ENCODE measurements around the gene MDP1. TPM values are rescaled to one million over a fixed set of nuclear protein-coding genes. Genes with fewer than 3 reads are reported as not detected.
A peak's percentile ranks its signal among the peaks of the same experiment; 100 is the strongest.

Gene MDP1
- polyA plus RNA-seq, 1 of the 3 experiments (the other 2 are of a cell fraction): 36.7 TPM

DNA sequence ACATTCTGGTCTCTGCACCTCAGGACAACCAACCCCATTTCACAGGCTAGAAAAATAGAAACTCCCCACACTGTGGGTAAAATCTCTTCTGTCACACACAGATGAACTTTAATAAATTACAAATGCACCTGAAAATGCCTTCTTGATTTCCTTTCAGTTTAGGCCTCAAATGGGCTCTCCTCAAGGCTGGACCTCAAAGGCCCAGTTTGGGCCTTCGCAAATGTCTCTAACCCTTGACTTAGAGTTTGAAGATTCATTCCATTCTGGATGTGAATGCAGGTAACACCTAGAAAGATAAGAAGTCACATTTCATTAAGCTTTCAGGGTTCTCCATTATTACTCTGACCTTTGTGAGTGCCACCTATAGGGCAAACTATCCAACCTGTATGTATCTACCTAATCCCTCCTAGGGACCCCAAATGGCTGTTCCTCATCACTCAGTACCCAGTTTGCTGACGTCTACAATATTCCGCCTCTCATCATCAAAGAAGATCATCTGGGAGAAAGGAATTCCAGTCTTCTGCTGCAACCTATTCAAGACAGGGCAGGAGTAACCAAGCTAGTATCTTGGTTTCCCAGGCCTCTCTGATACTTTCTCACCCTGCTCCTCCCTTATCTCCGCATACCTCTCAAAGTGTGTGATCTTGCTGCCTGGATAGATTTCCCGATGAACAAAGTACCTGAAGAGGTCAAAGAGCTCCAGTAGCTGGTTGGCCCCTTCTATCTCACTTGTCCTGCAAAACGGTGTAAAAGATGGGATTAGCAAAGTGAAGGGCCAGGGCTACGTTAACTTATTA is 1.8 kb downstream of the MDP1 start:
- Histone ChIP-seq H3K9me3 (no peaks in the 10 kb centered on the region), H3K4me2 (peak overlapping the region; percentile 78), H3K9ac (peak overlapping the region; percentile 98; the same call in 1 of the 2 replicates)

DNA sequence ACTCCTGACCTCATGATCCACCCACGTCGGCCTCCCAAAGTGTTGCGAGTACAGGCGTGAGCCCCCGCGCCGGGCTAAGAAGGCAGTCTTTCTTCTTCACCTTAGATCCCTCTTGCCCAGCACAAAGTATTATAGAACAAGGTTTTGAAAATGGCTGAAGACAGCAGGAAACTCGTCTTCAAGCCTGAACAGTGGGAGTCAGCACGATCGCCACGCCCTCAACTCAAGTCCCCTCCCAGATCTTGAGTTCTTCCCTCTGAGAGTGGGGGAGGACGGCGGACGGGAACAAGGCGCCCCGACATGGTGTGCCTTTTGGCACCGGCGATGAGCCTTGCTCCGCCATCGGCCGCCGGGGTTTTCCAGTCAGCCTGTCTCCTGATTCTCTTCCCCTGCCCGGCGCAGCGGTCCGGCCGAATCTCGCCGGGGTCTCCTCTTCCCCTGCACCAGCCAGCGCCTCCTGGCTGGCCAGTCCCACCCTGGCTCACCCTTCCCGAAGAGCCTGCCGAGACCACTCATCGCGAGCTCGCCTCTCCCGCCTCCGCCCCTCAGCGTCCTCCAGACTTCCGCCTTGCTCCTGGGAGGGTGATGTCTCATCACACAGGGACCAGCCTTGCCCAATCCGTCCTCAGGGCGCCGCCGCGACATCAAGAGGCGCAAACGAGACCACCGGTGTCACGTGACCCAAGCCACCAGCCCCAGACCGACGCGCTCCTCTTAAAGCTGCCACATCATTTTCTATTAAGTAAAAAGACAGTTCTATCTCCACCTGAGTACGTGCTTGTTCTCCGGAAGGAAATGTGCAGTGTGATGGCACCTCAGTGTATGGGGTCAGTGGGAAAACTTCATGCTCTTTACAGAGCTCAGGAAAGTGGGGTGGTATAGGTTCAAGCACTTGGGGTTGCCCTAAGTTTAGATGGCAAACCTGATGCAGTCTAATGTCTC is 2.7 kb downstream of the MDP1 start, which contains the start of gene CHMP4A:
Gene CHMP4A, minus strand, starts transcription at position 565 of the 942 bp plus-strand sequence. Its CDS starts 49 bp downstream, at position 516.
- Histone ChIP-seq H3K36me3 (replicated peaks in 1 of 2; ENCODE audit: control insufficient read depth in 1 of 2, insufficient read depth in 2 of 2, low read length in 1 of 2) (peaks cover 24 to 48% of the 10 kb centered on the region in 2 experiments), H4K20me1 (ENCODE audit: insufficient read depth) (no peaks in the 10 kb centered on the region), H3K27me3 (ENCODE audit: insufficient read depth) (no peaks in the 10 kb centered on the region), H3K4me2 (peak within 1 kb of the TSS; percentile 78), H2AFZ (ENCODE audit: low read depth) (peak within 1 kb of the TSS; percentile 79), H3K27ac (ENCODE audit: low read depth in 2 of 2, low read length in 1 of 2) (peak within 1 kb of the TSS; percentile 93 to 96), H3K9me3 (no peaks in the 10 kb centered on the region), H3K9ac (peak within 1 kb of the TSS; percentile 98), H3K4me3 (ENCODE audit: low read depth in 2 of 2, low read length in 1 of 2) (peak within 1 kb of the TSS; percentile 73 to 80), H3K79me2 (ENCODE audit: insufficient read depth) (peaks cover 39% of the 10 kb centered on the region), H3F3A (replicated peaks; ENCODE audit: insufficient read depth) (peaks cover 26% of the 10 kb centered on the region), H3K9me2 (no peaks in the 10 kb centered on the region), H3K4me1 (ENCODE audit: control insufficient read depth in 1 of 2, insufficient read depth in 2 of 2, low read depth in 1 of 2, low read length in 1 of 2) (peaks cover 9 to 17% of the 10 kb centered on the region in 2 experiments; a peak in 3 of 4 replicates)
- peak; percentile 94 for DNase-seq
- CTCF ChIA-PET: interaction anchor here (0.8 to 3.8 kb wide), 9 partner anchors 18 to 223 kb away, joined by 3 to 20 read pairs (median 4); partner anchors contain the start of genes CIDEB, TINF2 and TM9SF1
- under 1% methylated on average over 37 of the region's 53 CpGs for WGBS (ENCODE audit: low lambda C conversion rate)
- POLR2A ChIA-PET: interaction anchor here (0.8 to 2.0 kb wide), 8 partner anchors 10 to 67 kb away, joined by 3 to 15 read pairs (median 5); partner anchors contain the start of genes IPO4, PSME2, RABGGTA and RNF31
- TF ChIP-seq SIN3A (IDR thresholded peaks at IDR 0.05; ENCODE audit: borderline replicate concordance, low read depth, low read length) (no peak), TCF12 (IDR thresholded peaks at IDR 0.05) (peak; percentile 41; the same call in 1 of the 2 replicates), GATA2 (CRISPR knock-in tag; IDR thresholded peaks at IDR 0.05) (no peak), FOXJ3 (CRISPR knock-in tag; IDR thresholded peaks at IDR 0.05) (no peak), POLR2AphosphoS5 (IDR thresholded peaks at IDR 0.05; ENCODE audit: low read depth, low read length) (peak; percentile 95), FOSL2 (IDR thresholded peaks at IDR 0.05; ENCODE audit: borderline replicate concordance, low read depth) (no peak; the same call in 1 of the 2 replicates), EZH2phosphoT487 (IDR thresholded peaks at IDR 0.05; ENCODE audit: borderline replicate concordance, low read depth) (no peak)
- TF ChIP-seq, protein P1, sequence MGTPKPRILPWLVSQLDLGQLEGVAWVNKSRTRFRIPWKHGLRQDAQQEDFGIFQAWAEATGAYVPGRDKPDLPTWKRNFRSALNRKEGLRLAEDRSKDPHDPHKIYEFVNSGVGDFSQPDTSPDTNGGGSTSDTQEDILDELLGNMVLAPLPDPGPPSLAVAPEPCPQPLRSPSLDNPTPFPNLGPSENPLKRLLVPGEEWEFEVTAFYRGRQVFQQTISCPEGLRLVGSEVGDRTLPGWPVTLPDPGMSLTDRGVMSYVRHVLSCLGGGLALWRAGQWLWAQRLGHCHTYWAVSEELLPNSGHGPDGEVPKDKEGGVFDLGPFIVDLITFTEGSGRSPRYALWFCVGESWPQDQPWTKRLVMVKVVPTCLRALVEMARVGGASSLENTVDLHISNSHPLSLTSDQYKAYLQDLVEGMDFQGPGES (IDR thresholded peaks at IDR 0.05; ENCODE audit: low read depth, low read length): peak; percentile 21; the same call in 1 of the 2 replicates
- TF ChIP-seq, protein P2, sequence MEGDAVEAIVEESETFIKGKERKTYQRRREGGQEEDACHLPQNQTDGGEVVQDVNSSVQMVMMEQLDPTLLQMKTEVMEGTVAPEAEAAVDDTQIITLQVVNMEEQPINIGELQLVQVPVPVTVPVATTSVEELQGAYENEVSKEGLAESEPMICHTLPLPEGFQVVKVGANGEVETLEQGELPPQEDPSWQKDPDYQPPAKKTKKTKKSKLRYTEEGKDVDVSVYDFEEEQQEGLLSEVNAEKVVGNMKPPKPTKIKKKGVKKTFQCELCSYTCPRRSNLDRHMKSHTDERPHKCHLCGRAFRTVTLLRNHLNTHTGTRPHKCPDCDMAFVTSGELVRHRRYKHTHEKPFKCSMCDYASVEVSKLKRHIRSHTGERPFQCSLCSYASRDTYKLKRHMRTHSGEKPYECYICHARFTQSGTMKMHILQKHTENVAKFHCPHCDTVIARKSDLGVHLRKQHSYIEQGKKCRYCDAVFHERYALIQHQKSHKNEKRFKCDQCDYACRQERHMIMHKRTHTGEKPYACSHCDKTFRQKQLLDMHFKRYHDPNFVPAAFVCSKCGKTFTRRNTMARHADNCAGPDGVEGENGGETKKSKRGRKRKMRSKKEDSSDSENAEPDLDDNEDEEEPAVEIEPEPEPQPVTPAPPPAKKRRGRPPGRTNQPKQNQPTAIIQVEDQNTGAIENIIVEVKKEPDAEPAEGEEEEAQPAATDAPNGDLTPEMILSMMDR (IDR thresholded peaks at IDR 0.05): peak; percentile 25; the same call in 1 of the 2 replicates

More for the DNA sequence above, 1.8 kb downstream of the MDP1 start:
- TF ChIP-seq, protein P3, sequence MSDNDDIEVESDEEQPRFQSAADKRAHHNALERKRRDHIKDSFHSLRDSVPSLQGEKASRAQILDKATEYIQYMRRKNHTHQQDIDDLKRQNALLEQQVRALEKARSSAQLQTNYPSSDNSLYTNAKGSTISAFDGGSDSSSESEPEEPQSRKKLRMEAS (IDR thresholded peaks at IDR 0.05; ENCODE audit: low read depth): no peak
- TF ChIP-seq FOXJ3 (CRISPR knock-in tag; IDR thresholded peaks at IDR 0.05) (no peak), NRF1 (IDR thresholded peaks at IDR 0.05; ENCODE audit: low read depth, low read length) (no peak), RAD21 (IDR thresholded peaks at IDR 0.05; ENCODE audit: low read length) (no peak)
- TF ChIP-seq, protein P4, sequence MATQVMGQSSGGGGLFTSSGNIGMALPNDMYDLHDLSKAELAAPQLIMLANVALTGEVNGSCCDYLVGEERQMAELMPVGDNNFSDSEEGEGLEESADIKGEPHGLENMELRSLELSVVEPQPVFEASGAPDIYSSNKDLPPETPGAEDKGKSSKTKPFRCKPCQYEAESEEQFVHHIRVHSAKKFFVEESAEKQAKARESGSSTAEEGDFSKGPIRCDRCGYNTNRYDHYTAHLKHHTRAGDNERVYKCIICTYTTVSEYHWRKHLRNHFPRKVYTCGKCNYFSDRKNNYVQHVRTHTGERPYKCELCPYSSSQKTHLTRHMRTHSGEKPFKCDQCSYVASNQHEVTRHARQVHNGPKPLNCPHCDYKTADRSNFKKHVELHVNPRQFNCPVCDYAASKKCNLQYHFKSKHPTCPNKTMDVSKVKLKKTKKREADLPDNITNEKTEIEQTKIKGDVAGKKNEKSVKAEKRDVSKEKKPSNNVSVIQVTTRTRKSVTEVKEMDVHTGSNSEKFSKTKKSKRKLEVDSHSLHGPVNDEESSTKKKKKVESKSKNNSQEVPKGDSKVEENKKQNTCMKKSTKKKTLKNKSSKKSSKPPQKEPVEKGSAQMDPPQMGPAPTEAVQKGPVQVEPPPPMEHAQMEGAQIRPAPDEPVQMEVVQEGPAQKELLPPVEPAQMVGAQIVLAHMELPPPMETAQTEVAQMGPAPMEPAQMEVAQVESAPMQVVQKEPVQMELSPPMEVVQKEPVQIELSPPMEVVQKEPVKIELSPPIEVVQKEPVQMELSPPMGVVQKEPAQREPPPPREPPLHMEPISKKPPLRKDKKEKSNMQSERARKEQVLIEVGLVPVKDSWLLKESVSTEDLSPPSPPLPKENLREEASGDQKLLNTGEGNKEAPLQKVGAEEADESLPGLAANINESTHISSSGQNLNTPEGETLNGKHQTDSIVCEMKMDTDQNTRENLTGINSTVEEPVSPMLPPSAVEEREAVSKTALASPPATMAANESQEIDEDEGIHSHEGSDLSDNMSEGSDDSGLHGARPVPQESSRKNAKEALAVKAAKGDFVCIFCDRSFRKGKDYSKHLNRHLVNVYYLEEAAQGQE (IDR thresholded peaks at IDR 0.05; ENCODE audit: low read depth, low read length): no peak
- Histone ChIP-seq H3F3A (replicated peaks; ENCODE audit: insufficient read depth) (peaks cover 26% of the 10 kb centered on the region), H3K79me2 (ENCODE audit: insufficient read depth) (peaks cover 46% of the 10 kb centered on the region), H3K4me1 (ENCODE audit: control insufficient read depth in 1 of 2, insufficient read depth in 2 of 2, low read depth in 1 of 2, low read length in 1 of 2) (peaks cover 9 to 17% of the 10 kb centered on the region in 2 experiments; a peak in 3 of 4 replicates), H3K27me3 (ENCODE audit: insufficient read depth) (no peaks in the 10 kb centered on the region), H4K20me1 (ENCODE audit: insufficient read depth) (peaks cover 1% of the 10 kb centered on the region; the same call in 1 of the 2 replicates), H3K4me3 (ENCODE audit: low read depth in 2 of 2, low read length in 1 of 2) (peak overlapping the region; percentile 73 to 80), H3K27ac (ENCODE audit: low read depth in 2 of 2, low read length in 1 of 2) (peak overlapping the region; percentile 80 to 96), H3K9me2 (no peaks in the 10 kb centered on the region), H3K36me3 (replicated peaks in 1 of 2; ENCODE audit: control insufficient read depth in 1 of 2, insufficient read depth in 2 of 2, low read length in 1 of 2) (peaks cover 25 to 47% of the 10 kb centered on the region in 2 experiments), H2AFZ (ENCODE audit: low read depth) (peak overlapping the region; percentile 78)
- CTCF ChIA-PET: interaction anchor here (0.6 to 3.8 kb wide), 11 partner anchors 19 to 218 kb away, joined by 3 to 20 read pairs (median 4); partner anchors contain the start of genes CIDEB, DCAF11, RABGGTA and TINF2
- POLR2A ChIA-PET: interaction anchor here (0.8 to 2.0 kb wide), 8 partner anchors 11 to 67 kb away, joined by 3 to 15 read pairs (median 5); partner anchors contain the start of genes IPO4, PSME2, RABGGTA and RNF31
- no peak for DNase-seq
- 85% methylated on average over 7 of the region's 7 CpGs for WGBS (ENCODE audit: low lambda C conversion rate)

Measured in SK-N-SH (cell line).